ENCODE measurements around the gene TAPBPL.

DNA sequence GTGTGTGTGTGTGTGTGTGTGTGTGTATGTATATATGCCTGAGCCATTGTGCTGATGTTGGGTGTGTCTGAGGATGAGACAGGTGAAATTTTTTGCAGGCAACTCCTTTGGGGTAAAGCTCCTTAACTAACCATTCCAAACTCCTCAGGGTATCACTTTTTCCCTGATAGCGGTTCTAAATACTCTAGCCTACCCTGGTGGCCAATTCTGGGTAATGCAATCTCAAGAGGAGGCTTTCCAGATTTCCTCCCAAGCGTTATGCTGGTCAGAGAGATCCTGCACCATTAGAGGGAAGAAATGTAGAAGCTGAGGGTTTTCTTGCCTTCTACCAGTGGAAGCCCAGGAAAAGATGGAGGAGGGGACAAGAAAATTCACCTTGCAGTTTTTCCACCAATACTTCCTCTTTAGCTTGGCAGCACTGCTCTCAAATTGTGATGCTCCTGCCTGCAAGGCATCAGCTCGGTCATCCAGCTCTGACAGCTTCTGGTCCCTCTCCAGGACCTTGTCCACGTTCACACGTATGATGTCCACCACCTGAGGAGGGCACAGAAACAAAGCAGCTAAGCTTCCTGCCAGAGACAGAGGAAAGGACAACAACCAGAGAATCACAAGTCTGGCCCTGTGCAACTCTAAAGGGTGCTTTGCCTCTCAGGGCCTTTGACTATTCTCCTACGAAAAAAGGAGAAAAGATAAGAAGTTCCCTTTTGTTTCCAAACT, 13.8 kb downstream of the TAPBPL start:
- TF ChIP-seq, protein P1, sequence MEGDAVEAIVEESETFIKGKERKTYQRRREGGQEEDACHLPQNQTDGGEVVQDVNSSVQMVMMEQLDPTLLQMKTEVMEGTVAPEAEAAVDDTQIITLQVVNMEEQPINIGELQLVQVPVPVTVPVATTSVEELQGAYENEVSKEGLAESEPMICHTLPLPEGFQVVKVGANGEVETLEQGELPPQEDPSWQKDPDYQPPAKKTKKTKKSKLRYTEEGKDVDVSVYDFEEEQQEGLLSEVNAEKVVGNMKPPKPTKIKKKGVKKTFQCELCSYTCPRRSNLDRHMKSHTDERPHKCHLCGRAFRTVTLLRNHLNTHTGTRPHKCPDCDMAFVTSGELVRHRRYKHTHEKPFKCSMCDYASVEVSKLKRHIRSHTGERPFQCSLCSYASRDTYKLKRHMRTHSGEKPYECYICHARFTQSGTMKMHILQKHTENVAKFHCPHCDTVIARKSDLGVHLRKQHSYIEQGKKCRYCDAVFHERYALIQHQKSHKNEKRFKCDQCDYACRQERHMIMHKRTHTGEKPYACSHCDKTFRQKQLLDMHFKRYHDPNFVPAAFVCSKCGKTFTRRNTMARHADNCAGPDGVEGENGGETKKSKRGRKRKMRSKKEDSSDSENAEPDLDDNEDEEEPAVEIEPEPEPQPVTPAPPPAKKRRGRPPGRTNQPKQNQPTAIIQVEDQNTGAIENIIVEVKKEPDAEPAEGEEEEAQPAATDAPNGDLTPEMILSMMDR (IDR thresholded peaks at IDR 0.05) = peak; percentile 77 to 96 (median 89)
- TF ChIP-seq POLR2AphosphoS5 (IDR thresholded peaks at IDR 0.05) (peak in 2 of 4 donors; percentile 24 to 38), POLR2A (IDR thresholded peaks at IDR 0.05) (no peak)

Data from sigmoid colon (tissue), 4 donors.